Right renal cortex interstitium (tissue), 3 donors: Measurements from ENCODE around the gene CDKN2AIPNL. TPM values are rescaled to one million over a fixed set of nuclear protein-coding genes. Genes with fewer than 3 reads are reported as not detected.
"Not testable (repeated sequence)": the region's sequence is repeated elsewhere in the genome, so short reads cannot be mapped to it uniquely, and the experiment has no call there.

Source experiments
- DNase-seq, 3 donors: peaks; one replicate each; pipeline ENCODE4 v3.0.0-alpha.2; 2013; ENCODE audit warnings: low read depth in 3 of 3, low spot score in 2 of 3
- polyA plus RNA-seq, 3 donors: library from polyadenylated mRNA; unstranded; fragments of 120-200 nt; gene quantifications; one replicate each; pipeline ENCODE4 v1.2.1, GENCODE V29; 2013; ENCODE audit not compliant: insufficient read length in 3 of 3

Gene CDKN2AIPNL
- polyA plus RNA-seq, 3 donors, result 30.6 to 32.8 (median 32.0) TPM

GRCh38 chr5:134439210-134439654, 27.6 kb upstream of the CDKN2AIPNL start:
- DNase-seq, result no peak

GRCh38 chr5:134438721-134439123, 27.0 kb upstream of the CDKN2AIPNL start:
- no peak for DNase-seq

- DNase-seq, result no peak
Observed at GRCh38 chr5:134437847-134438581, 26.3 kb upstream of the CDKN2AIPNL start.

- no peak for DNase-seq
Observed at GRCh38 chr5:134437340-134437846, 25.7 kb upstream of the CDKN2AIPNL start.

- no peak for DNase-seq
Observed at GRCh38 chr5:134436523-134437339, 25.1 kb upstream of the CDKN2AIPNL start.

GRCh38 chr5:134435560-134435959, 23.9 kb upstream of the CDKN2AIPNL start:
- DNase-seq, result no peak

GRCh38 chr5:134432677-134433359, 21.1 kb upstream of the CDKN2AIPNL start:
- DNase-seq, result no peak

GRCh38 chr5:134432174-134432573, 20.5 kb upstream of the CDKN2AIPNL start:
- DNase-seq, result no peak

GRCh38 chr5:134430001-134430569, 18.4 kb upstream of the CDKN2AIPNL start:
- no peak for DNase-seq

- no peak for DNase-seq
Observed at GRCh38 chr5:134427540-134428041, 15.9 kb upstream of the CDKN2AIPNL start.

- no peak for DNase-seq
Observed at GRCh38 chr5:134426361-134426760, 14.7 kb upstream of the CDKN2AIPNL start.

GRCh38 chr5:134423376-134423775, 11.7 kb upstream of the CDKN2AIPNL start:
- no peak for DNase-seq

GRCh38 chr5:134422791-134423365, 11.2 kb upstream of the CDKN2AIPNL start:
- DNase-seq, result no peak

GRCh38 chr5:134421038-134421437, 9.4 kb upstream of the CDKN2AIPNL start:
- not testable (repeated sequence) for DNase-seq

- DNase-seq, result no peak
Observed at GRCh38 chr5:134420343-134420742, 8.7 kb upstream of the CDKN2AIPNL start.

GRCh38 chr5:134418958-134419357, 7.3 kb upstream of the CDKN2AIPNL start:
- DNase-seq, result no peak

GRCh38 chr5:134417707-134418106, 6.0 kb upstream of the CDKN2AIPNL start:
- no peak for DNase-seq

GRCh38 chr5:134413046-134413445, 1.4 kb upstream of the CDKN2AIPNL start:
- DNase-seq, result no peak

GRCh38 chr5:134411228-134411545, 494 bp downstream of the CDKN2AIPNL start:
- DNase-seq, result no peak

GRCh38 chr5:134410822-134411221, 859 bp downstream of the CDKN2AIPNL start:
- DNase-seq, result no peak
